Osteocyte (in vitro differentiated cells): ENCODE results near the gene MTX1. TPM values are rescaled to one million over a fixed set of nuclear protein-coding genes. Genes with fewer than 3 reads are reported as not detected.
"Not testable (repeated sequence)": the region's sequence is repeated elsewhere in the genome, so short reads cannot be mapped to it uniquely, and the experiment has no call there.

Experiments
- DNase-seq: peaks from one replicate; pipeline ENCODE4 v3.0.0; 2021; ENCODE audit warnings: mixed read lengths; ENCODE audit not compliant: unreplicated experiment; ENCODE audit errors: extremely low spot score
- H3K27ac Mint-ChIP-seq: one replicate; pipeline ENCODE4 v1.8.0; 2021; ENCODE audit warnings: mild to moderate bottlenecking, mixed read lengths; ENCODE audit not compliant: unreplicated experiment
- H3K27me3 Mint-ChIP-seq: one replicate; pipeline ENCODE4 v1.8.0; 2021; ENCODE audit warnings: mixed read lengths; ENCODE audit not compliant: unreplicated experiment
- H3K36me3 Mint-ChIP-seq: one replicate; pipeline ENCODE4 v1.8.0; 2021; ENCODE audit warnings: mixed read lengths; ENCODE audit not compliant: unreplicated experiment
- H3K4me1 Mint-ChIP-seq: one replicate; pipeline ENCODE4 v1.8.0; 2021; ENCODE audit warnings: mixed read lengths; ENCODE audit not compliant: unreplicated experiment
- H3K4me3 Mint-ChIP-seq: one replicate; pipeline ENCODE4 v1.8.0; 2021; ENCODE audit warnings: mild to moderate bottlenecking, moderate library complexity, mixed read lengths; ENCODE audit not compliant: unreplicated experiment
- H3K9me3 Mint-ChIP-seq: one replicate; pipeline ENCODE4 v1.8.0; 2021; ENCODE audit warnings: mixed read lengths; ENCODE audit not compliant: unreplicated experiment
- total RNA-seq: library from RNA; stranded (reverse); gene quantifications from 2 replicates; pipeline ENCODE4 v1.2.1, GENCODE V29; 2021
- TF ChIP-seq, protein P1 (sequence below): fragments of 200-600 bp; sonication (generic); IDR thresholded peaks from 2 replicates; pipeline ENCODE4 v1.5.0; 2021; ENCODE audit warnings: antibody characterized with exemption, mild to moderate bottlenecking, moderate library complexity

Gene MTX1
- total RNA-seq, 1 donor from 2014 or later: 33.2 TPM

GRCh38 chr1:155245163-155245524 lies 36.6 kb downstream of the MTX1 start:
- H3K4me3 Mint-ChIP-seq: peak overlapping the region; percentile 72
- no peak for DNase-seq
- TF ChIP-seq, protein P1, sequence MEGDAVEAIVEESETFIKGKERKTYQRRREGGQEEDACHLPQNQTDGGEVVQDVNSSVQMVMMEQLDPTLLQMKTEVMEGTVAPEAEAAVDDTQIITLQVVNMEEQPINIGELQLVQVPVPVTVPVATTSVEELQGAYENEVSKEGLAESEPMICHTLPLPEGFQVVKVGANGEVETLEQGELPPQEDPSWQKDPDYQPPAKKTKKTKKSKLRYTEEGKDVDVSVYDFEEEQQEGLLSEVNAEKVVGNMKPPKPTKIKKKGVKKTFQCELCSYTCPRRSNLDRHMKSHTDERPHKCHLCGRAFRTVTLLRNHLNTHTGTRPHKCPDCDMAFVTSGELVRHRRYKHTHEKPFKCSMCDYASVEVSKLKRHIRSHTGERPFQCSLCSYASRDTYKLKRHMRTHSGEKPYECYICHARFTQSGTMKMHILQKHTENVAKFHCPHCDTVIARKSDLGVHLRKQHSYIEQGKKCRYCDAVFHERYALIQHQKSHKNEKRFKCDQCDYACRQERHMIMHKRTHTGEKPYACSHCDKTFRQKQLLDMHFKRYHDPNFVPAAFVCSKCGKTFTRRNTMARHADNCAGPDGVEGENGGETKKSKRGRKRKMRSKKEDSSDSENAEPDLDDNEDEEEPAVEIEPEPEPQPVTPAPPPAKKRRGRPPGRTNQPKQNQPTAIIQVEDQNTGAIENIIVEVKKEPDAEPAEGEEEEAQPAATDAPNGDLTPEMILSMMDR: no peak
- no peaks in the 10 kb centered on the region for H3K9me3 Mint-ChIP-seq
- H3K36me3 Mint-ChIP-seq: peaks cover 7% of the 10 kb centered on the region
- peaks cover 35% of the 10 kb centered on the region for H3K4me1 Mint-ChIP-seq
- peak overlapping the region; percentile 80 for H3K27ac Mint-ChIP-seq
- H3K27me3 Mint-ChIP-seq: no peaks in the 10 kb centered on the region

- peaks cover 24% of the 10 kb centered on the region for H3K4me1 Mint-ChIP-seq
- H3K27ac Mint-ChIP-seq, H3K9me3 Mint-ChIP-seq, H3K4me3 Mint-ChIP-seq, H3K27me3 Mint-ChIP-seq, H3K36me3 Mint-ChIP-seq, DNase-seq: not testable (repeated sequence)
Measured at GRCh38 chr1:155246796-155247195, 38.3 kb downstream of the MTX1 start.

DNA sequence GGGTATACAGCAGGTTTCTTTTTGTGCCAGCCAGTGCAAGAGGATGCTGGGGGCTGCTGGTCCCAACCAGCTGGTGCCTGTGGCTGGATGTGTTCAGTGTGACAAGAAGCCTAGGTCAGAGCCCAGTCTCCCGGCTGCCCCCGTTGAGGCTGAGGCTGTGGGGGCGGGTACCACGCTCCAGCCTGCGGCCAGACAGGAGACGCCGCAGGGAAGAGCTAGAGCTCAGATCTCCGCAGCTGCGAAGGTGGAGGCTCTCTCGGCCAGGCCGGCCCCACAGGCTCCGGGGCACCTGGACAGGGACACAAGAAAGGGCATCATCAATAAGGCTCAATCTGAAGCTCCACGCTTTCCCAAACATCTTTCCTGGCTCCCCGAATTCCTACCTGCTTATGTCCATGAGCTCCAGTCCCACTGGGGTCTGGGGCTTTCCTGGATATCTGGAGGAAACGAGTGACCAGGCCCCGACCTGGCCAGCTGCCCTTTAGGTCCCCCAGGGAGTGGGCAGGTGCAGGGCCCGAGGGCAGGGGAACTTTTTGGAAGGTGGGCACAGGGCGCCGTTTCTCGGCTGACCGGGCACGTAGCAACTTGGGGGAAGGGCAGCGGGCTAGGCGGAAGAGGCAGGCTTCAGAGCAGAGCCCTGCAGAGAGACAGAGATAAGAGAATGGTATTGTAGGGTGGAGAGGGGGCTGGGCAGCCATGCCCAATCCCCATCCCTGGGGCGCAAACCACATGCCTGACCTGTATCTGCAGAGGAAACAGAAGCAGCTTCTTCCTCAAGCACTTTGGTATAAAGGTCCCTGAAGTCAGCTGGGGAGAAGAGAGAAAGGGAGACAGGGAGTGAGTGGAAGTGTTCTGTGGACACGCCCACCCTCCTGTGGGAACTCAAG lies 39.4 kb downstream of the MTX1 start:
- no peak for DNase-seq
- H3K36me3 Mint-ChIP-seq: peaks cover 7% of the 10 kb centered on the region
- H3K4me3 Mint-ChIP-seq: no peak overlapping the region
- no peaks in the 10 kb centered on the region for H3K9me3 Mint-ChIP-seq
- peaks cover 24% of the 10 kb centered on the region for H3K4me1 Mint-ChIP-seq
- H3K27ac Mint-ChIP-seq: no peak overlapping the region
- TF ChIP-seq, protein P1: no peak
- no peaks in the 10 kb centered on the region for H3K27me3 Mint-ChIP-seq

- Mint-ChIP-seq H3K27me3 (no peaks in the 10 kb centered on the region), H3K4me3 (no peak overlapping the region), H3K27ac (no peak overlapping the region), H3K4me1 (peaks cover 23% of the 10 kb centered on the region), H3K36me3 (peaks cover 7% of the 10 kb centered on the region), H3K9me3 (no peaks in the 10 kb centered on the region)
- TF ChIP-seq, protein P1: no peak
- DNase-seq: no peak
Measured at GRCh38 chr1:155250246-155250632, 41.7 kb downstream of the MTX1 start.

DNA sequence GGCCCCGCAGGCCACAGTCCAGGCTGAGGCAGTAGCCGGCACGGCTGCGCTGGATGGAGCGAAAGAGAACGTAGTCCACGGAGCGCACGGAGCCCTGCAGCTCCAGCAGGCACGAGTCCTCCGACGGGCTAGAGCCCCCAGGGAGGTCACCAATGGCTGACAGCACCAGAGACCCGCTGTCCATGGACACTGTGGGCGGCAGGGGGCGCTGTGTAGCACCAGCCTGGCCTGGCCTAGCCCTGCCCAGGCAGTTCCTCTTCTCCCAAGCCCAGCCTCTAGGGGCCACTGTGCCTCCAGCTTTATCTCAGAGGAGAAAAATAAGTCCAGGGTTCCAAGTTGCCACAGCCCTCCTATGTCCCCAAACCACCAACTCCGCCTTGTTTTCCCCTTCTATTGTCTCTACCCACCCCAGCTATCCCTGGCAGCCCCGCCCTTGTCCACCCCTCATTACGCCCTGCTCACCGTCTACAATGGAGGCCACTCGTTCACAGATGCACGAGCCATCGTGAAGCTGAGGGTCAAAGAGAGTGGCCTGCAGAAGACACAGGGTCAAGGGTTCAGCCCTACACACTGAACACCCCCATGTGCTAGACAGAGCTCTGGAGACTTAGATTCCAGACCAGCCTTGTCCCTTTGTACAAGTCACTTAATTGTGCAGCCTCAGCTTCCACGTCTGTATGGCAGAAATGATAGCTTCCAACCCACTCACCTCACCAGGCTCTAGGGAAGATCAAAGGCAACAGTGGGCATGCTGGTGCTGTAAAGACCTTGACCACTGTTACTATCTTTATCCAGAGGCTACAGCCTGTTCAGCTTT lies 42.3 kb downstream of the MTX1 start:
- Mint-ChIP-seq H3K27me3 (no peaks in the 10 kb centered on the region), H3K36me3 (peaks cover 7% of the 10 kb centered on the region), H3K4me1 (peaks cover 26% of the 10 kb centered on the region), H3K27ac (peak overlapping the region; percentile 50), H3K4me3 (no peak overlapping the region), H3K9me3 (no peaks in the 10 kb centered on the region)
- TF ChIP-seq, protein P1: no peak
- DNase-seq: peak; percentile 98
